Epithelial cell of esophagus (primary cell): ENCODE measurements around the gene CARMIL1.
A peak's percentile ranks its signal among the peaks of the same experiment; 100 is the strongest.

ENCODE experiments used
- DNase-seq: peaks from one replicate; pipeline ENCODE4 v3.0.0; 2010; ENCODE audit warnings: low read depth
- H3K4me3 ChIP-seq: 2 replicates; pipeline ENCODE4 v1.5.1; 2011; ENCODE audit warnings: mild to moderate bottlenecking, low read length, control low read depth
- TF ChIP-seq, protein P1 (sequence below): IDR thresholded peaks from 2 replicates; pipeline ENCODE4 v1.5.1; 2011; ENCODE audit warnings: low read depth, mild to moderate bottlenecking, low read length, control low read depth, inconsistent platforms; ENCODE audit not compliant: insufficient read depth; ENCODE audit errors: missing control alignments

CARMIL1 gene

DNA sequence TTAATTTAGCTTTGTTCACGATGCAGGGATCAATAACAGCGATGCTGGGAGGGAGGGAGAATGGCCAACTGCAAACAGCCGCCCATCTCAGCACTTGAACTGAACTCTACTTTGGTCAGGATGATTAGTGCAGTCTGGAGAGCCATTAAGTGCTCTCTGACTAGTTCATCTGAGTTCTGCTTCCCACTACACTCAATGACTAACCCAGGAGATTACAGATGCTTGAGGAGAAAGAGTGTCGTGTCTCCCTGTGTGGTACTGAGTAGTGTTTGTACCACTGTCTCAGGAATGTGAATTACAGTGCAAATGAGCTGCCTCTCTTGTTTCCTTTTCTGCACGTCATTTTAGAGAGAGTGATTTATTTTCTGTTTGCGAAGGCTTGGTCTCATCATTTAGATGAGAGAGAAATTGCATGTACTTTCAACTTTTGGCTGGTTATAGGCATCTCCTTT is 23.5 kb downstream of the CARMIL1 start:
- TF ChIP-seq, protein P1, sequence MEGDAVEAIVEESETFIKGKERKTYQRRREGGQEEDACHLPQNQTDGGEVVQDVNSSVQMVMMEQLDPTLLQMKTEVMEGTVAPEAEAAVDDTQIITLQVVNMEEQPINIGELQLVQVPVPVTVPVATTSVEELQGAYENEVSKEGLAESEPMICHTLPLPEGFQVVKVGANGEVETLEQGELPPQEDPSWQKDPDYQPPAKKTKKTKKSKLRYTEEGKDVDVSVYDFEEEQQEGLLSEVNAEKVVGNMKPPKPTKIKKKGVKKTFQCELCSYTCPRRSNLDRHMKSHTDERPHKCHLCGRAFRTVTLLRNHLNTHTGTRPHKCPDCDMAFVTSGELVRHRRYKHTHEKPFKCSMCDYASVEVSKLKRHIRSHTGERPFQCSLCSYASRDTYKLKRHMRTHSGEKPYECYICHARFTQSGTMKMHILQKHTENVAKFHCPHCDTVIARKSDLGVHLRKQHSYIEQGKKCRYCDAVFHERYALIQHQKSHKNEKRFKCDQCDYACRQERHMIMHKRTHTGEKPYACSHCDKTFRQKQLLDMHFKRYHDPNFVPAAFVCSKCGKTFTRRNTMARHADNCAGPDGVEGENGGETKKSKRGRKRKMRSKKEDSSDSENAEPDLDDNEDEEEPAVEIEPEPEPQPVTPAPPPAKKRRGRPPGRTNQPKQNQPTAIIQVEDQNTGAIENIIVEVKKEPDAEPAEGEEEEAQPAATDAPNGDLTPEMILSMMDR = no peak
- peak; percentile 46 for DNase-seq
- H3K4me3 ChIP-seq = no peak overlapping the region

DNA sequence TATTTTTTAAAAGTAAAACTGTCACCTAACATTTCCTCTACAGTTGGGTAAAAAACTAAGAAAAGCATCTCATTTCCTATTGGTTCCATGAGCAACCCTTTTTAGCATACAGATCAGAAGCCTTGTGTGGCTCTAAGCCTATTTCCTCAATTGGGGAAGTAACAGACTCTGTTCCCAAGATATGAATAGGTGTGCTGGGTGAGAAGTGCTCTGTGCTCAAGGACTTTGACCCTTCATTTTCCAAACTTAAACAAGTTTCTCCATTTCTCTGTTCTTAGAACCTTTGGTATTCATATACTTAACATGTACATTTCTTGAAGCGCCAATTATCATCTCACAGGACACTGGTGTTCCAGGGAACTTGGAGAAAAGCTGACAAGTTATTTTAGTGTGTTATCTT is 24.1 kb downstream of the CARMIL1 start:
- DNase-seq = no peak
- H3K4me3 ChIP-seq = no peak overlapping the region
- TF ChIP-seq, protein P1 = no peak

DNA sequence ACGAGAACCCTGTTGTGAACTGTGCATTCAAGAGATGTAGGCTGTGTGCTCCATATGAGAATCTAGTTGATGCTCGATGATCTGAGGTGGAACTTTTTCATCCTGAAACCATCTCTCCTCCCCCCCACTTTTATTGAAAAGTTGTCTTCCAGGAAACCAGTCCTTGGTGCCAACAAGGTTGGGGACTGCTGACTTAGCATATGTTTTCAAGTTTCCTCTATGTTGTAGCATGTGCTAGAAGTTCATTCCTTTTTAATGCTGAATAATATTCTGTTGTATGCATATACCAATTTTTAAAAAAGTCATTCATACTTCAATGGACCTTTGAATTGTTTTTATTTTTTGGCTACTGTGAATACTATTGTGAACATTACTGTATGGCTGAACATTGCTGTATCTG is 27.2 kb downstream of the CARMIL1 start:
- no peak for DNase-seq
- TF ChIP-seq, protein P1 = no peak
- H3K4me3 ChIP-seq = no peak overlapping the region

DNA sequence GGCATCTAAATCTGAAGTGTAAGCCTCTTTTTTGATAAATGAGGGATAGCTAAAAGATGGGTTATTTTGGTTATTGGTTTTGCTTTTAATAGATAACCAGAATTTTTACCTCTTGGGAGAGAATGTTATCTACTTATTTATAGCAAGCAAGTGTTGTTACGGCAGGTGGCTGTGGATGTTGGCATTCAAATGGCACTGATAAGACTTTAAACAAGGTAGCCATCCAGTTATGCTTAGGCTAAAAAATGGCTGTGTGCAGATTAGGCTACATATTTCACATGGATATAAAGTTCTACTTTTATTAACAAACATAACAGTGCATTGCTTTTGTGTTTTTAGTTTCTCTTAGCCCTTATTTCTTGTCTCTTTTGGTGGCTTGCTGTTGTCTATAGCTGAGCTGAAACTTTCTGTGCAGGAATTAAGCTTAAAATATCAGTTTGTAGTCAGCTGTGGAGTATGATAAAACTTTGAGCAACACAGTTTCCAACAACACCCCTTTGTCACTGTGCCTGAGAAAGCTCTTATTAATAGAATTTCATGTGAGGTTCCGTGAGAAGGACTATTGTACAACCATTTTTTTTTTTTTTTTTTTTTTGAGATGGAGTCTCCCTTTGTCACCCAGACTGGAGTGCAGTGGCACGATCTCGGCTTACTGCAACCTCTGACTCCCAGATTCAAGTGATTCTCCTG is 28.8 kb downstream of the CARMIL1 start:
- no peak overlapping the region for H3K4me3 ChIP-seq
- TF ChIP-seq, protein P1 = no peak
- no peak for DNase-seq

DNA sequence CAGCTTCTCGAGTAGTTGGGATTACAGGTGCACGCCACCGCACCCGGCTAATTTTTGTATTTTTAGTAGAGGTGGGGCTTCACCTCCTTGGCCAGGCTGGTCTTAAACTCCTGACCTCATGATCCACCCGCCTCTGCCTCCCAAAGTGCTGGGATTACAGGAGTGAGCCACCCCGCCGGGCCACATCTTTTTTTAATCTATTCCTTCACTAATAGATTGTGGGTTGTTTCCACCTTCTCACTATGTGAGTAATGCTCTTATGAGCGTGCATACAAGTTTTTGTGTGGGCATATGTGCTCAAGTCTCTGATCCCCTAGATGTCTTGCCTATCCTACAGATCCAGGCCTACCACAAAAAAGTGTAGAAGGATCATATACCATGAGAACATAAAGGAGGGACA is 30.7 kb downstream of the CARMIL1 start:
- no peak overlapping the region for H3K4me3 ChIP-seq
- TF ChIP-seq, protein P1 = no peak
- DNase-seq = no peak

DNA sequence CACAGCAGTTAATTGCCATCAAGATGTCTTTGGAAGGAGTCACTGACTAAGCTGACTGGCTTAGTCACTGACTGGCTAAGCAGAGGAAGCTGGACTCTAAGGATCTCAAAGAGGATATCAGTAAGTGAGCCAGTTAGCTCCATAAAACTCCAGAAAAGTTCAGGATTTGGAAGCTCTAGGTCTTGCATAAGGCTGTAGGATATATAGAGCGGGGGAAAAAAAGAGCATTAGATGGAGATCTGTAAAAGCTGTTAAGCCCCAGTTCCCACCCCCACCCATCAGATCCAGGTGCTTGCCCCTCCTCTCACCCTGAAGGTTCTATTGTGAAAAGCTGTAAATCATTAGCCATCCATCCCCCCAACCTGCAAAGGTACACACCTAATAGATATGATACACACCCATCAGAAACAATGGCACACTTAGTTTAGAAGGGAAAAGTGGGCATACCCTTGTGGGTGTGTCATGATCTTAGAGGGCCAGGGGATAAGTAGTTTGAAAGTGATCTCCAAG is 32.2 kb downstream of the CARMIL1 start:
- TF ChIP-seq, protein P1 = no peak
- DNase-seq = peak; percentile 75
- H3K4me3 ChIP-seq = no peak overlapping the region

DNA sequence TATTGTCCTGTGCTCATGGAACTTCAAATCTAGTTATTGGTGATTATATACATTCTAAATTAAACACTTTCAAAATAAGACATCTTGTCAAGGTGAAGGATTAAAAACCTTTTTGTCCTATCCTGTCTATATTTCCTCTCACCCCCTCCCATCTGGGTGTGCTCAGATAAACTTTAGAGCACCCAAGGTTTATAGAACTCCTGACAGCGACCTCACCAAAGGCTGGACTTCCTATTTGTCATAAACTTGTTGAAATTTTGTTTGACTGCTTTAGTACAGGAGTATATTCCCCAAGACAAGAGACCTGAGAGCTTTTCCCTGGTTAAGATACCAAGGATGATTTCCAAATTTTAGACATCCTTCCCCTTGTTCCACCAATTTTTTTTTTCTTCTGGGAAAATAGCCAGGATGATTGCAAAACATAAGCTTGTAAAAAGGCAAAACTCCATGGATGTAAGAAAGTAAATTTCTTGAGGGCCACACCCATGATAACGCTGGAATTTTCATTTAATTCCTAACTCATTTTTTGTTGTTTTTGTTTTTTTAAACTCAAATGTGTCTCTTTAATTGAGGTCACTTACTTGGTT is 33.0 kb downstream of the CARMIL1 start:
- TF ChIP-seq, protein P1 = no peak
- H3K4me3 ChIP-seq = no peak overlapping the region
- DNase-seq = peak; percentile 17
